ENCODE data around the gene STRN4. TPM values are rescaled to one million over a fixed set of nuclear protein-coding genes. Genes with fewer than 3 reads are reported as not detected.

Gene STRN4
- total RNA-seq, 4 donors from 2014 or later, result 55.1 to 109 (median 81.8) TPM

DNA sequence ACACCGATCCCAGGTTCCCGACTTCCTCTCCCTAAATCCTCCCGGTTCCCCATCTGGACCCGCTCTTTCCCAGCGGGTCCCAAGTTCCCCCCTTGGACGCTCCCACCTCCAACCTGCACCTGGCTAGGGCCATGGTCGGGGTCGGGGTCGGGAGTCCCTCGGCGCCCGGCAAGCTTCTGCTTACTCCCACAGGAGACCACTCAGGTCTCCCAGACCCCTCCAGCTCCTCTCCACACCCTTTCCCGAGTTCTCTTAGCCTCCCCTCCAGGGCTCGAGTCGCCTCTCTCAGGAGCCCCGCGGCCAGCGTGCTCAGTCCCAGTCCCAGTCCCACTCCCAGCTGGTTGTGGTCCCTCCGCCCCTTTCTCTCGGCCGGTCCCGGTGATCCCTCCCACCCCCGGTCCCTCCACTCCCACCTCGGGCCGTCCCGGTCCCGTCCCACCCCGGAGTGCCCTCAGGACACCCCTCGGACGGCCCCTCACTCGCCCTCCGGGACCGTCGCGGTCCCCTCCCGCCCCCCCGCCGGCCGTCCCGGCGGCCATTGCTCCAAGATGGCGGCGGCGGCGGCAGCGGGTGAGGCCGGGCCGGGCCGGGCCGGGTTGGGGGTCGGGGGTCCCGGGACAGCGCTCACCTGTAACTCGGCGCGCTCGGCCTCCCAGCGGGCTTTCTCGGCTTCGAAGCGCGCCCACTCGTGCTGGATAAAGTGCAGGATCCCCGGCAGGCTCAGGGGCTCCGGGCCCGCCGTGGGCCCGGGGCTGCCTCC is 549 bp downstream of the STRN4 start, which contains the start of gene FKRP:
Gene FKRP, plus strand, starts transcription at position 537 of the 760 bp plus-strand sequence. CDS start 9,394 bp downstream, outside the sequence.
- no peaks in the 10 kb centered on the region for H3K27me3 ChIP-seq
- intact Hi-C loops (cut with DNase I; ENCODE audit: low total_unique reads), result no loop called here
- peak in 1 of 2 donors; percentile 48 for DNase-seq
- H3K4me3 ChIP-seq, result peak within 1 kb of the TSS; percentile 76 to 99
- H3K4me1 ChIP-seq, result peaks cover 6% of the 10 kb centered on the region in 2 donors
- H3K27ac ChIP-seq, result peak within 1 kb of the TSS; percentile 95 to 96
- TF ChIP-seq POLR2A (IDR thresholded peaks at IDR 0.05), result no peak
- TF ChIP-seq, protein P1, sequence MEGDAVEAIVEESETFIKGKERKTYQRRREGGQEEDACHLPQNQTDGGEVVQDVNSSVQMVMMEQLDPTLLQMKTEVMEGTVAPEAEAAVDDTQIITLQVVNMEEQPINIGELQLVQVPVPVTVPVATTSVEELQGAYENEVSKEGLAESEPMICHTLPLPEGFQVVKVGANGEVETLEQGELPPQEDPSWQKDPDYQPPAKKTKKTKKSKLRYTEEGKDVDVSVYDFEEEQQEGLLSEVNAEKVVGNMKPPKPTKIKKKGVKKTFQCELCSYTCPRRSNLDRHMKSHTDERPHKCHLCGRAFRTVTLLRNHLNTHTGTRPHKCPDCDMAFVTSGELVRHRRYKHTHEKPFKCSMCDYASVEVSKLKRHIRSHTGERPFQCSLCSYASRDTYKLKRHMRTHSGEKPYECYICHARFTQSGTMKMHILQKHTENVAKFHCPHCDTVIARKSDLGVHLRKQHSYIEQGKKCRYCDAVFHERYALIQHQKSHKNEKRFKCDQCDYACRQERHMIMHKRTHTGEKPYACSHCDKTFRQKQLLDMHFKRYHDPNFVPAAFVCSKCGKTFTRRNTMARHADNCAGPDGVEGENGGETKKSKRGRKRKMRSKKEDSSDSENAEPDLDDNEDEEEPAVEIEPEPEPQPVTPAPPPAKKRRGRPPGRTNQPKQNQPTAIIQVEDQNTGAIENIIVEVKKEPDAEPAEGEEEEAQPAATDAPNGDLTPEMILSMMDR (IDR thresholded peaks at IDR 0.05), result no peak
- no peaks in the 10 kb centered on the region for H3K9me3 ChIP-seq
- H3K36me3 ChIP-seq, result no peaks in the 10 kb centered on the region

DNA sequence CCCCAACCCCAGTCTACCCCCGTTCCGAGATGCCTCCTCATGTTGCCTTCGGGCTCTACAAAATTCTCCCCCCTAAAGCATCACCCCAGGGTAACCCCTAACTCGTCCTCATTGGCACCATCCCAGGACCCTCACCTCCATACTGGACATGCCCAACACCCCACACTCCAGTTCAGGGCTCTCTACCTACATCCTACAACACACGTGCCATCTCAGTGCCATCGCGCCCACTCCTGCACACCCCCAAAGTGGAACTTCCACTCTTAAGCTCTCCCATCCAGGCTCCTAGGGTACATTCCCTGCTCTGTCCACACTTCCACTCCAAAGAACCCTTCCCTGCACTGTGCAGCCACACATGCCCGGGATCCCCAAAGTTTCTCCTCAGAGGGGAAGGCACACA is 1.2 kb downstream of the STRN4 start:
- H3K4me1 ChIP-seq, result peaks cover 6% of the 10 kb centered on the region in 2 donors
- no peaks in the 10 kb centered on the region for H3K9me3 ChIP-seq
- H3K27me3 ChIP-seq, result no peaks in the 10 kb centered on the region
- no peak for DNase-seq
- H3K27ac ChIP-seq, result peak overlapping the region in 1 of 2 donors; percentile 95
- intact Hi-C loops (cut with DNase I; ENCODE audit: low total_unique reads), result no loop called here
- TF ChIP-seq POLR2A (IDR thresholded peaks at IDR 0.05), result no peak
- TF ChIP-seq, protein P1 (IDR thresholded peaks at IDR 0.05), result no peak
- H3K36me3 ChIP-seq, result no peaks in the 10 kb centered on the region
- peak overlapping the region; percentile 76 to 99 for H3K4me3 ChIP-seq

DNA sequence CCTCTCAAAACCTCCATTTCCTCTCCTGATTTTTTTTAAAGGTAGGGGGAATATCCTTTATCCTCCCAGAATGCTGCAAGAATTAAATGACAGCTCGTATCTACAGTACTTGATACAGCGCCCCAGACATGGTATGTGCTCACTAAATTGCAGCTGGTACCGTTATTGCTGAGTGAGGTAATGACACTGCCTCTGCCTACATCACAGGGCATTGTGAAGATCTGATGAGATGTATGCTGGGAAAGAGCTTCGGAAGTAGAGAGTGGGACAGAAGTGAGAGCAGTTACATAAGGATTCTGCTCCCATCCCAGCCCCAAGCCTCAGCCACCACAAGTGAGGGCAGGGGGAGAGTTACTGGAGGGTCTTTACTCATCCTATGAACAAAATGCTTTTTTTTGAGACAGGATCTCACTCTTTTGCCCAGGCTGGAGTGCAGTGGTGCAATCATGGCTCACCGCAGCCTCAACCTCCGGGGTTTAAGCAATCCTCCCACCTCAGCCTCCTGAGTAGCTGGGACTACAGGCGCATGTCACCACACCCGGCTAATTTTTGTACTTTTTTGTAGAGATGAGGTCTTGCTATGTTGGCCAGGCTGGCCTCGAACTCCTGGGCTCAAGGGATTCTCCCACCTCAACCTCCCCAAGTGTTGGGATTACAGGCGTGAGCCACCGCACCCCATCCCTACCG is 2.1 kb downstream of the STRN4 start:
- TF ChIP-seq, protein P1 (IDR thresholded peaks at IDR 0.05), result no peak
- TF ChIP-seq POLR2A (IDR thresholded peaks at IDR 0.05), result no peak
- Histone ChIP-seq H3K9me3 (no peaks in the 10 kb centered on the region), H3K4me1 (peaks cover 6% of the 10 kb centered on the region in 2 donors), H3K27ac (no peak overlapping the region), H3K27me3 (no peaks in the 10 kb centered on the region), H3K4me3 (no peak overlapping the region), H3K36me3 (no peaks in the 10 kb centered on the region)
- no peak for DNase-seq
- intact Hi-C loops (cut with DNase I; ENCODE audit: low total_unique reads), result no loop called here

DNA sequence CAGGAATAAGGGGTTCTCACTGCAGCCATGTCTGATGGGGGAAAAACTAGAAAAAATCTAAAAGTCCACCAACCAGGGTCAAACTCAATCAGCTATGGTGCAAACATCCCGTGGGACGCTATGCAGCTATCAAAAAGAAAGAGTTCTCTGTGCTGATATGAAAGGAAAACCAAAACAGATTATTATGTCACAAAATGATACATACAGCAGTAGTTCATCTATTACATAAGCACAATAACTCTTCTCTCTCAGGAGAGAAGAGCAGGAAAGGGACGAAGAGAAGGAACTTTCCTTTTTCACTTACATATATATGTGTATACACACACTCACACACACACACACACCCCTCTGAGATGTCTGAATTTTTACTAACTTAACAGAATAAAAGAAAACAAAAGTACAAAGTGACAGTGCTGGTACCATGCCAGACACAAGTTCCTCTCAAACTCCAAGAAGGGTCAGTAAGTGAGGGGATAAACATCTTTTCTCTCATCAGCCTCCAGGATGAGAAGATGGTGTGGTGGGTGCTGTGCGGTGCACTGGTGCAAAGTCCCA is 3.2 kb downstream of the STRN4 start:
- no peaks in the 10 kb centered on the region for H3K36me3 ChIP-seq
- no peaks in the 10 kb centered on the region for H3K9me3 ChIP-seq
- no peak overlapping the region for H3K4me3 ChIP-seq
- H3K4me1 ChIP-seq, result peaks cover 6% of the 10 kb centered on the region in 2 donors
- intact Hi-C loops (cut with DNase I; ENCODE audit: low total_unique reads), result no loop called here
- no peak for DNase-seq
- TF ChIP-seq POLR2A (IDR thresholded peaks at IDR 0.05), result no peak
- TF ChIP-seq, protein P1 (IDR thresholded peaks at IDR 0.05), result no peak
- H3K27ac ChIP-seq, result no peak overlapping the region
- H3K27me3 ChIP-seq, result no peaks in the 10 kb centered on the region

DNA sequence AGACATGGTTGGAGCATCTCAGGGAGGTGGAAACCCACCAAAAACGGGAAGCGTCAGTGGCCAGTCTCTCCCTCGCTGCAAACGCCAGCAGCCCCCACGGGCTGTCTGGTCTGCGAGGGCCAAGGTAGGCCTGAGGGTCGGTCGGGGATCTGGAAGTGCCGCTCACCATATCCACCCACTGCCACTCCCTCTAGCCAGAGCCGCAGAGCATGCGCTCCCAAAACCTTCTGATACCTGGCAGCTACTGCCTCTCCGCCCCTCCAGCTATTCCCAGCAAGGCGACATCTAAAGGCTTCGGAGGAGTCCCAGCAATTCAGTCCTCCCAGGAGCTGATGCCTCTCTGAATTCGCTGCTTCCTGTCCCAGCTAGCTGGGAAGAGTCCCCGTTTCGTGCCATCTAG is 4.8 kb downstream of the STRN4 start:
- intact Hi-C loops (cut with DNase I; ENCODE audit: low total_unique reads), result no loop called here
- H3K9me3 ChIP-seq, result no peaks in the 10 kb centered on the region
- H3K4me3 ChIP-seq, result no peak overlapping the region
- H3K36me3 ChIP-seq, result no peaks in the 10 kb centered on the region
- peaks cover 6% of the 10 kb centered on the region in 2 donors for H3K4me1 ChIP-seq
- TF ChIP-seq, protein P1 (IDR thresholded peaks at IDR 0.05), result no peak
- no peak for TF ChIP-seq POLR2A (IDR thresholded peaks at IDR 0.05)
- H3K27me3 ChIP-seq, result no peaks in the 10 kb centered on the region
- no peak overlapping the region for H3K27ac ChIP-seq
- no peak for DNase-seq

All from uterus (tissue), 4 donors.